HG02642 (cell line): ENCODE results near the gene IFNGR1.
"Not testable (repeated sequence)": the region's sequence is repeated elsewhere in the genome, so short reads cannot be mapped to it uniquely, and the experiment has no call there.

ENCODE experiments used
- ATAC-seq: cut with Tn5 transposase; IDR thresholded peaks from one replicate; pipeline ENCODE4 v1.9.1; 2021; ENCODE audit warnings: mild to moderate bottlenecking; ENCODE audit not compliant: unreplicated experiment, poor library complexity

The IFNGR1 gene

DNA sequence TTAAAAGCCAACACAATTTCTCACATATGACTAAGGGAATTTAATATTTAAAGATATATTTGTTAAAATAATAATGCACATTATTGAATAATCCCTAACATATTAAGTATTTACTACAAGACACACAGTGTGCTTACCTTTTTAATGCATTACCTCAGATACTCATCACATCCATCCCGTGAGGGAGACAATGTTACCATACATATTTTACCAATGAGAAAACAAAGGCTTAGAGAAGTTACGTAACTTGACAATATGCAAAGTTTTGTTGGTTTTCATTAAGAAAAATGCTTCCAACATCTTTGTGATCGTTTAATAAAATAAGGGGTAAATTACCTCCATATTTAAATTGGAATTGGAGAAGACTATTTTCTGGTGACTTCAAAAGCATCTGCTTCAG, 4.3 kb downstream of the IFNGR1 start:
- ATAC-seq = no peak

DNA sequence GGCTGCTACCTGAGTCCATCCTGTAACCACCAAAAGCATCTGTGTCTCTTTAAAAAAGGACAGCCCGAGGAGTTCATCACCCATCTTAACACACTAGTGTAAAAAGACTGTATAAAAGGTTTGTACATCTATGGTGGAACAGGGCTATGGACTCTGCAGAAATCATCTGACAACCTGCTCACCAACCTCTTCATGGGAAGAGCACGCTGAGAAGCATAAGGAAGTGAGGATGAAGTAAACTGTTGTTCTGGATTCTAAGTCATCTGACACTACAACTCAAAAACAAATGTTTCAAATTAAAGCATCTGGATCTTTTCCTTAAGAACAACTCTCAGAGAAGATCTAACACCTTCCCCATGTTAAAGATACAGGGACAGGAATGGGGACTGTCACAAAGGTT, 5.4 kb downstream of the IFNGR1 start:
- ATAC-seq = no peak

DNA sequence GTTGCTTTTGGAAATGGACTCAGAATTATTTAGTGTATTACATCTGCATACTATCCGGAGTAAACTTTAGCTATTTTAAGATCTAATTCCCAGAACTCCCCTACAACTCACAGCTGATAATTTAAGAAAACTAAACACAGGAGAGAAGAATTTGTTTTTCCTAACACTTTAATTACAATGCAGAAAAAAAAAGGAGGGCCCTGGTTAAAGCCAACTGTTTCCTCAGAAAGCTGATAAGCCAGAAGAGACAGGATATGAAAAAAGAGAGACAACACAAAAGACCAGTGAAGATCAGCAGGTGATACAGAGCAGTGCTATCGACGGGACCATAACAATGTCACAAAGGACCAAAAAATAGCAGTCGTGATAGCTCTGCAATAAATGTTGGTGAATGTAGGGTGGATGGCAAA, 5.8 kb downstream of the IFNGR1 start:
- no peak for ATAC-seq

DNA sequence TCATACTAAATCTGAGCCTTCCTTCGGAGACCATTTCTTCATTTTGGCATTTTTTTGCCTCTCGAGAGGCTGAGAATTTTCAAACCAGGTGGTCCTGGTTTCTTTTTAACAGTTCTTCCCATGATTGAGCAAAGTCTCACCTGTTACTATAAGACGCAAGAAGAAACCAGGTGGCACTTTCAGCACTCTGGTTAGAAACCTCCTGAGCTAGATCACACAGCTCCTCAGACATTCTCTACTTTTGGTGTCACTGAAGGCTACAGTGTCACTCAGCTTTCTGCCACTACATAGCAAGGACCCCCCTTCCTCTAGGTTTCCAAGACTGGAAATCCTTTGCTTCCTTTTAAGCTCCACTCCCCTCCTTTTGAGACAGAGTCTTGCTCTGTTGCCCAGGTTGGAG, 7.3 kb downstream of the IFNGR1 start:
- no peak for ATAC-seq

DNA sequence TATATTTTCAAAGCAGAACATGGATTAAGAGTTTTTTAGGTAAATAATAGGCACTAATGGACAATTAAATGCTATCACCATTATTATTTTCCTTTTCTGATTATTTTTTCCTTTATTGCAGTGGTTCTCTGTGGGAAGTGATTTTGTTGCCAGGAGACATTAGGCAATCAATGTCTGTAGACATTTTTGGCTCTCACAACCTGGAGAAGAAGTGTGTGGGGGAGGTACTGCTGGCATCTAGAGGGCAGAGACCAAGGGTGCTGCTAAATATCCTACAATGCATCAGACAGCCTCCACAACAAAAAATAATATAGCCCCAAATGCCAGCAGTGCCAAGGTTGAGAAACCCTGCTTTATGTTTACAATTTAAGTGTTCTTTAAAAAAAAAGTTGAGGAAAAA, 8.3 kb downstream of the IFNGR1 start:
- no peak for ATAC-seq

DNA sequence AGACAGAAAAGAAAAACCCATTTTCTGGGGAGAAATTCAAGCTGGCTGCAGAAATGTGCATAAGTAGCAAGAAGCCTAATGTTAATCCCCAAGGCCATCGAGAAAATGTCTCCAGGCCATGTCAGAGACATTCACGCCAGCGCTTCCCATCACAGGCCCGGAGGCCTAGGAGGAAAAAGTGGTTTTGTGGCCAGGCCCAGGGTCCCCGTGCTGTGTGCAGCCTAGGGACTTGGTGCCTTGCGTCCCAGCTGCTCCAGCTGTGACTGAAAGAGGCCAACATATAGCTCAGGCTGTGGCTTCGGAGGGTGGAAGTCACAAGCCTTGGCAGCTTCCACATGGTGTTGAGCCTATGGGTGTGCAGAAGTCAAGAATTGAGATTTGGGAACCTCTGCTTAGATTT, 10.9 kb downstream of the IFNGR1 start:
- no peak for ATAC-seq

DNA sequence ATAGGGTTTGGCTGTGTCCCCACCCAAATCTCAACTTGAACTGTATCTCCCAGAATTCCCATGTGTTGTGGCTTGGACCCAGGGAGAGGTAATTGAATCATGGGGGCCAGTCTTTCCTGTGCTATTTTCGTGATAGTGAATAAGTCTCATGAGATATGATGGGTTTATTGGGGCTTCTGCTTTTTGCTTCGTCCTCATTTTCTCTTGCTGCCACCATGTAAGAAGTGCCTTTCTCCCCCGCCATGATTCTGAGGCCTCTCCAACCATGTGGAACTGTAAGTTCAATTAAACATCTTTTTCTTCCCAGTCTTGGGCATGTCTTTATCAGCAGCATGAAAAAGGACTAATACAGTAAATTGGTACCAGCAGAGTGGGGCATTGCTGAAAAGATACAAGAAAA, 11.7 kb downstream of the IFNGR1 start:
- not testable (repeated sequence) for ATAC-seq

DNA sequence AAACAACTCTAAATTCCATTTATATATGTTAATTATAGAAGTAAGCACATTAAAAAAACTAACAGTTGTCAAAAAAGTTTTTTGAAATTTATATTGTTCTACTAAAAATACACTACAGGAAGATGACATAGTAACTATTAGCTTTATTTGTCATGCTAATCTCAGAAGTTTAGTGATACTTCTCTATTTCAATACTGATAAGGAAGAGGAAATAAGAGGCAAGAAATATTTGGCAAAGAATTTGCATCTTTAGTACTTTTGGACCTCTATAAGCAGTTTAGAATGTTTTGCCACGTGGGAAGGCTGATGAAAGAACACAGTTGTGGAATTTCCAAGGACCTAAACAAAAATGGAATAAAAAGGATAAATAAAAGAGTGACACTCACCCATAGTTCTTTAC, 12.6 kb downstream of the IFNGR1 start:
- no peak for ATAC-seq

DNA sequence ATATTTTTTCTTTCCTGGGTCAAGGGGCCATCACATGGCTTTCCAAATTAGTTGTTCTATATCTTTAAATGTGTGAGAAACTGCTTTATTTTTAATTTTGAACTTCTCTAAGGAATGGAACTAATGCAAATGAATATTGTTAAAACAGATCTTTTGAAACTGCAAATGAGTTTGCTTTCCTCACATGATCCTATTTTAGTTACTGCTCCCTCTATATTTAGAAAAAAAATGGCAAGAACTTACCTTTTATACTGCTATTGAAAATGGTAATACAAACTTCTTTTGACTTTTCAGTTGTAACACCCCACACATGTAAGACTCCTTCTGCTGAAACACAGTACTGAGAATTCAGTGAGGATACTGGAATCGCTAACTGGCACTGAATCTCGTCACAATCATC, 15.9 kb downstream of the IFNGR1 start:
- no peak for ATAC-seq

DNA sequence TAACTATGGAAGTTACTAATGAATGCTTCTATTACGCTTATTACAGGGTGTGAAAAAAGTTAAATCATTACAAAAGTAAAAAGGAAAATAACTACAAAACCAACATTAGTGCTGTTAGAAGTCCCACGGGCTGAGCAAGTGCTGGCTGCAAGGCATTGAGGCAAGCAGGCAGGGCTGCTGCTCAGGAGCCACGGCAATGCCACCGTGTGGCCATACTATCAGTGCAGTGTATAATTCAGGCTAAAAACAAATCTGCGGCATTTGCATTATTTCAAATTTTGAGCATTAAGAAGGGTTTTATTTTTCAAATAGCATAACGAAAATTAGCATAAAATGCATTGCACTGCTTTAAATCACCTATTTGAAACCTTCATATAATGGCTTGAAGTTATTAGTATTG, 17.1 kb downstream of the IFNGR1 start:
- no peak for ATAC-seq

DNA sequence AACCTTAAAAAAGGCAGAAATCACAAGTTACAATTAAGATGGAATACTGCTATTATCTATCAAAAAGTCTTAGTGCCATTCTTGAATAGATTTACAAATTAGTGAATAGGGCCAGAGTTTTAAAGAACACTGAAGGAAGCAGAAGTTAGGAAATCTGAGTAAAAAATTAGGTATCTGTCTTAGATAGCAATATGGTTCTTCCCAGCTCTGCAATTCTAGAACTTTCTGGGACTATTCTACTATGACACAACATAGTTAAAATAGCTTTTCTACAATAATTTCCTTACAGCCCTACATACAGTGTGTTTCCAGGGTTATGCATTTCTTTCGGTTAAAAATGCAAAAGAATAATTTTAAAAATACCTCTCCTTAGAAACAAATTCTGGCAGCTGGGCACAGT, 18.2 kb downstream of the IFNGR1 start:
- no peak for ATAC-seq

DNA sequence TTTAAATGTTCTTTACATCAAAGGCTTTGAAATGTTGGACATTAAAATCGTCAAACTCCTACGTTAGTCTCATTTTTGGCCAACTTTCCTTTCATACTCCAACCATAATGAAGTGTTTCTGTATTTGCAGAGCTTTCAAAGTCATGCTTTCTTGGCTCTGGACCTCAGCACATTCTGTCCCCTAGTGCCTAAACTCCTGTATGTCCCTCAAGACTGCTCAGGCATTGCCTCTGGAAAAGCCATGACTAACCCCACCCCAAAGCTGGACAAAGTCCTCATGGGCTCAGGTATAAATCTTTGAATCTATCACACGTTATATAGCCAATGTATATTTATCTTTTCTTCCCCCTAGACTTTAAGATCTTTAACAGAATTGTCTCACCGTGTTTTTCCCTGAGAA, 18.9 kb downstream of the IFNGR1 start:
- ATAC-seq = no peak

DNA sequence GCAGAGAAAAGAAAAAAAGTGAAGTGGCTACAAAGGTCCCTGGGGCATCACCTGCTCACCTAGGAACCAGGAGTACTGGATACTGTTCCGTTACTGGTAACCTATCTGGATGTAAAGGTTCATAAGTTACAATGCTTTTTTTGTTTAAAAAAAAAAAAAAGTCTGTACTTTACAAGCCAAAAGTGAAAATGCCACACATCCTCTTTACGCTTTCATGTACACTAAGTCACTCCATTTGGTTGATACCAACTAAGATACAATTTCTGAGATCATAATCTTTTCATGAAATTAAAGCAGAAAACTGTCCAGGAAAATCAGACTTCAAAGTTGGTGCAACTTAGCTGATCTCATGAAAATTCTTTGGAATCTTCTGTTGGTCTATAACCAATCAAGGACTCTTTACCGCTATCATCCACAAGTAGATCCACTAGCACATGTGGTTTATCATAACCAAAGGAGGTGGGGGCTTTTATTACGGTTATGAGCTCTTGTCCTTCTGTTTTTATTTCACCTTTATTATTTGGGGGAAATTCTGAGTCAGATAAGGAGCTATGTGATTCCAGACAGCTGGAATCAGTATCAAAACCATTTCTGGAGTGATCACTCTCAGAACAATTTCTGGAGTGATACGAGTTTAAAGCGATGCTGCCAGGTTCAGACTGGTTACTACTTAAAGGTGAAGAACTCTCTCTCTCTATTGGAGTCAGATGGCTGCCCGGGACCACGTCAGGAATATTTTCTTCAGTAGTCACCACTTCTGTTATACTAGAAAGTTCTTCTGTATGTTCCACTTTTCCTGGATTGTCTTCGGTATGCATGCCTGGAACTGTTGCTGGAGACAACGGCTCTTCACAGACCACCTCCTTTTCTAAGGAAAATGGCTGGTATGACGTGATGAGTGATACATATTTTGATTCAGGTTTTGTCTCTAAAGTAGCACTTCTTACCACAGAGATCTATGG, 21.2 kb downstream of the IFNGR1 start:
- no peak for ATAC-seq

DNA sequence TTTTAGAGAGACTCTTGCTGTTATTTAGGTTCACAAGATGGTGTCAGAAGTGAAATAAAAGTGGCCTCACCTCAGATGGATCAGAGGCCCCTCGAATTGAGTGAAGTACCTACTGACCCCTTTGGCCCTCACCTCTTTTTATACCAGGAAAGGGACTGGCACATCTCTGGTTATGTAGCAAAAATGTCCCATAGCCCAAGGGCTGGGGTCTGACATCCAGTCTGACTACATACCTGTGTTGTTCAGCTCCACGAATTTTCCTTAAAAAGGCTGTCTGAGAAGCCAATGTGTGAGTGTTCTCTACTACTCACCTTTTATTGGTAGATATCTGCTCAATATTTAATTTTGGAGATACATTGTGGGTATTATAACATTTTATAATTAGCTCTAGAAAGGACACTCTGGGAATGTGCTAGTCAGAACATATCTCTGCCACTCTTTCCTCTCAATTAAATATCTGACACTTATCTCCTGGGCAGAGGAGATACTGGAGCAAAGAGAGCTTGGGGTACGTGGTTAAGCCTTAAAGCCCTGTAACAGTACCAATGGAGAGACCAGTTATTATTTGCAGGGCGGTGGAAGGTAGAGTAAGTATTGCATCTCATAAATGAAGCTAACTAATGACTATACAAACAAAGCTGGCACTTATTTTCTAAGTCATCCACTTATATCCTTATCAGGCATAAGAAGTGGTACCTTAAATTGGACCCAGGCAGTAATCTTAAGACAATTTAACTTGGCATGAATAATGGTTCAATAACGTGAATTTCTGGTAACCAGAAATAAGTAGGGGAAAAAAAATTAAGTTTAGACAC, 25.7 kb downstream of the IFNGR1 start:
- no peak for ATAC-seq

DNA sequence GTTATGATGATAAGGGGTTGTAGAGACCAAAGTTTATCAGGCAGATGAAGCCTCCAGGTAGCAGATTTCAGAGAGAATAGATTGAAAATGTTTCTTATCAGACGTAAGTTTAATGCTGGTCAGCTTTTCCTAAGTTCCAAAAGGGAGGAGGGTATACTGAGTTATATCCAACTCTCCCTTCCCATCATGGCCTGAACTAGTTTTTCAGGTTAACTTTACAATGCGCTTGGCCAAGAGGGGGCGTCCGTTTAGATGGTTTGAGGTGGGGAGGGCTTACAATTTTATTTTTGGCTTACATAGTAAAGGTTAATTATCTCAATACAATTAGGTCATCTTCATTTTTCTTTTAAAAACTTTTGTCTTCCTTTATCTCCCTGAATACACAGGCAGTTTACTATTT, 26.4 kb downstream of the IFNGR1 start:
- no peak for ATAC-seq

DNA sequence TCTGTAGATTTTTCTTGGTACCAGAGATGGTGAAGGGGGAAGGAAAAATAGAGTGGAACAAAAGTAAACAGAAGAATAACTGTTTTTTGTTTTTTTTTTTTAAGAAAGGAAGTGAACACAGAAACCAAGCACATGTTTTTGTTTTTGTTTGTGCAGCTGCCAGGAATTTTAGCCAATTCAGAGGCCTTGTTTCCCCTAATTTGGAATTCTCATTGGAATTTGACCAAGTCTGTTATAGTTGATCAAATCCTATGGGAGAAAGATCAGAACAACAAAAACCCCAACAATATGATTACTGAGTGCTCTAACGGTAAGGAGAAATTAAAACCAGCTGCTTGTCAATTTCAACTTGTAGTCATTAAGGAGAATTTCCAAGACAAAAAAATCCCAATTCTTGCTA, 27.5 kb downstream of the IFNGR1 start:
- no peak for ATAC-seq

DNA sequence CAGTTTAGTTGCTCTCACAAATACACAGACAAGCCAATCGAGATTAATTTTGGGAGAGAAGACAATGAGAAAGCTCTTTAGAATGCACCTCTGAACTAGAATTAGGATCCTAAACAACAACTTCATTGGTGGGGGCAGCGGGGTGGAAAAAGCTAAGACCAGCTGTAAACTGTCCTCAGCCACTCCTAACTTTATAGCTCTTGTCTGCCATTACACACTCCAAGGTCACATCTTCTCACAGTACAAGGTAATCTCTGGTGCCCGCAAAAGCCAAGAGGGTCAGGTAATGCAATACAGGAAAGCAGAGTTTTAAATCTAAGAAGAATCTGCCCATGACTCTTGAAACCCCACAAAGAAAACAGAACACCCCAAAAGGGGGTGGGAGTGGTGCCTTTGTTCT, 27.9 kb downstream of the IFNGR1 start:
- no peak for ATAC-seq

DNA sequence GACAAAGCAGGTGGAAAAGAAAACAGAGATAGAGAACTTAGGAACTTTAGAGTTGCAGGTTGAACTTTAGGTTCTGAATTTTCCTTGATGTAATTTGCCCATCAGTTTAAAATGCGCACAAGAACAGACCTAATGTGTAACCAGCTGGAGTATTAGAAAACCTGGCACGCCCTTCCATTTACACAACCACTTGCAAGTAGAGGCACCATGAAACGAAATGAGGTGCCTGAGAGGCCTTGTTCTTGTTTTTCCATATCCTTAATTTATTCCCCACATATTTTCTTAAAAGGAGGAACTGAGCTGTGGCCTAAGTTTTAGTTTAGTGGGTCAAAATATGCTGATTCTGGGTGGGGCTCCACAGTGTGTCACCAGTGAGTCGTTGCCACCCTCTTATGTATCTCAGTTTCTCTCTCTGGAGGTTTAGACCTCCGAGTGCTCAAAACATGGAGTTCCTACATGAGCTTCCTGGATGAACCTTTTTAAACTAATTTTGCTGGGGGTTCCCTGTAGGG, 28.5 kb downstream of the IFNGR1 start:
- ATAC-seq = no peak

DNA sequence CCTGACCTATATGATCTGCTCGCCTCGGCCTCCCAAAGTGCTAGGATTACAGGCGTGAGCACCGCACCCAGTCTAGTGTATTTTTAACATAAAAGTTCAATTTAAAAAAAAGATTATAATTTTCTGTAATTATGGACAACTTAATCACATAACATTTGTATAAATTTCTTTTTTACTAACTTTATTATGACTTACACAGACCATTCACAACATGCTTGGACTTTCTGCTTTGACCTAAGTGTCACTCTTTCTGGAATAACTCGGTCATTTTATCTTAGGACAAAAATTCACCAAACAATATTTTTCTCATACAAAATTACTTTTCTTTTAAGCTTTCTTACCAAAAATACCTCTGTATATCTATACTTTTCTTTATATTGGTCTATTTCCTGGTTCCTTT, 30.3 kb downstream of the IFNGR1 start:
- ATAC-seq = no peak

DNA sequence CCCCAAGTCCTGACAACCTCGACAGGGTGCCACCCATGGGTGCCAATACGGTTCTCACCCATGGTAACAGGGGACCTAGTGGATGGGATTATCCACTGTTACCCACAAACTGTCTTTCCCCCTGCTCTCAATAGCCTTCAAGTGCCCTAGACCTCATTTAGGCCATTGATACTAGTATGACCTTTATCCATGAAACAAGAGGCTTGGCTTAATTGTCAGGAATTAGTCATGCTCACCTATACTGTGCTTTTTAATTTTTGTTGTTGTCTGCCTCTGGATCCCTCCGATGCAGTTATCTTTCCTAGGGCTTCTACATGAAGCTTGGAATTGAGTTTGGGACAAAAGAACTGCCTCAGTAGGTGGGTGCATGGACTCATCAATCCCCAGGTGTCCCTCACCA, 33.9 kb downstream of the IFNGR1 start:
- ATAC-seq = no peak

DNA sequence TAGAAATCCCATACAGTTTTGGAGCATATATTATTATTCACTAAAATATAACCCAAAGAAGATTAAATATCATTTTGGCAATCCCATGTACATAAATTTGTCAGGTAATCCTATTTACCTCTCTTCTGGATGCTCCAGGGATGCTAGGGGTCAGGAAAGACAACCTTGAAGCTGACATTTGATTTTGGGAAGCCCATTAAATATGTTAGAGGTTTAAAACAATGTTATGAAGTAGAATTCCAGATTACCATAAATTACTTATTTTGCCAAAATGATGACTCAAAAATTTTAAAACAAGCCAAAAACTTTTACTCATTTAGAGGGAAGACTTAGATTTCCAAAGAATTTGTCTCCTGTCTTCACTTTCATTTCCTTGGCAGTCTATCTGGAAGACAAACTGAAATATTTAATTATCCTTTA, 36.5 kb downstream of the IFNGR1 start:
- no peak for ATAC-seq
